Measurements from ENCODE around the gene HSPA12B.

DNA sequence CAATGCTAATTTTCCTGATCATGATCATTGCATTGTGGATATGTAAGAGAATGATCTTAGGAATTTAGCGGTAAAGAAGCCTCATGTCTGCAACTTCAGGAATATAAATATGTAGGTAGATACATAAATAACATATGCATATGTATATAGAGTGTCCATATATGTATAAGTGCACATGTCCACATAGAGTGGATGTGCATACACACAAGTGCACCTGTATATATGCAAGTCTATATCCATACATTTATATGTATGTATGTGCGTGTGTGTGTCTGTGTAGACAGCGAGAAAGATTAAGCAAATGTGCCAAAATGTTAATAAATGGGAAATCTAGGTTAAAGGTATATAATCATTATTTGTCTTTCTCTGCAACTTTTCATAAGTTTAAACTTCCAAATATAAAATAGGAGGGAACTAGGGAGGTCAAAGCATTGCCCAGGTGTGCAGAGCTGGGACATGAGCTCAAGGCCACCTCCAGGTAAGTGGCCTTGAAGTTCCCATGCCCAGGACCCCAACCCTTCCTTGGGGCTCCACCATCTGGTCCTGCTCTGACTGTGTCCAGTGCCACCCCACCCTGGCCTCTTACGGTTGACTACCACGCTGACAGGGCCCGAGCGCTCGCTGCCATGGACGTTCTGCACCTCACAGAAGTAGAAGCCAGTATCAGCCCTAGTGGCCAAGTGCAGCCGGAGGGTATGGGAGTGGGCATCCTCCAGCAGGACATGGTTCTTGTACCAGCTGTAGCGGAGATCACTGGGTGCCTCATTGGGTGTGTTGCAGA is 29.7 kb upstream of the HSPA12B start:
- TF ChIP-seq CTCF (IDR thresholded peaks at IDR 0.05; ENCODE audit: low read depth, low read length, poor library complexity, severe bottlenecking) (no peak), EZH2phosphoT487 (IDR thresholded peaks at IDR 0.05; ENCODE audit: borderline replicate concordance, low read length) (no peak)
